ENCODE data around the gene WDR38. TPM values are rescaled to one million over a fixed set of nuclear protein-coding genes. Genes with fewer than 3 reads are reported as not detected.

Gene WDR38
- total RNA-seq, 1 experiment from 2014 or later: not detected

- DNase-seq (ENCODE audit: low read depth, low spot score) (no peak), ATAC-seq (no peak; the same call in 1 of the 2 replicates)
- peaks cover 26% of the 10 kb centered on the region for H3K4me1 ChIP-seq (ENCODE audit: control insufficient read depth, insufficient read depth, low read length)
- peaks cover 13% of the 10 kb centered on the region for H3K36me3 ChIP-seq (ENCODE audit: control insufficient read depth, insufficient read depth, low read length)
- intact Hi-C loops (cut with micrococcal nuclease; ENCODE audit: unreplicated experiment): no loop called here
- no peaks in the 10 kb centered on the region for H3K27me3 ChIP-seq (ENCODE audit: control insufficient read depth, insufficient read depth, low read length)
- no TSS peak for BruUV-seq (replicated peaks)
- TF ChIP-seq SIN3A (IDR thresholded peaks at IDR 0.05; ENCODE audit: borderline replicate concordance, insufficient read depth, low read depth, low read length): no peak
- no peak for TF ChIP-seq POLR2AphosphoS5 (IDR thresholded peaks at IDR 0.05; ENCODE audit: low read depth, low read length)
- TF ChIP-seq CTCF (IDR thresholded peaks at IDR 0.05): no peak
- TF ChIP-seq REST (IDR thresholded peaks at IDR 0.05; ENCODE audit: insufficient read depth in 1 of 2, low read depth in 2 of 2, low read length in 1 of 2): no peak
- no peak for TF ChIP-seq TCF7L2 (IDR thresholded peaks at IDR 0.05; ENCODE audit: low read depth, low read length)
- ChIA-PET CTCF (no interaction called here), POLR2A (interaction anchor here (0.6 kb wide), 2 partner anchors 24 to 27 kb away, joined by 5 read pairs; no protein-coding TSS in a partner anchor)
- H3K27ac ChIP-seq (ENCODE audit: low read length): peak overlapping the region; percentile 90
- no peaks in the 10 kb centered on the region for H3K9me3 ChIP-seq (ENCODE audit: control insufficient read depth, insufficient read depth, low read depth, low read length)
- peak overlapping the region; percentile 89 to 90 for H3K4me3 ChIP-seq (ENCODE audit: low read depth in 2 of 2, low read length in 2 of 2)
- in situ Hi-C loops (cut with HindIII; ENCODE audit: low pct_unique_long_range_greater_than_20kb, low sequenced_read_pairs): no loop called here
Measured at GRCh38 chr9:124869466-124869985, 16.3 kb downstream of the WDR38 start.

GRCh38 chr9:124869986-124870560 lies 16.8 kb downstream of the WDR38 start:
- TF ChIP-seq REST (IDR thresholded peaks at IDR 0.05; ENCODE audit: insufficient read depth in 1 of 2, low read depth in 2 of 2, low read length in 1 of 2): no peak
- no peak for TF ChIP-seq SIN3A (IDR thresholded peaks at IDR 0.05; ENCODE audit: borderline replicate concordance, insufficient read depth, low read depth, low read length)
- TF ChIP-seq TCF7L2 (IDR thresholded peaks at IDR 0.05; ENCODE audit: low read depth, low read length): no peak
- TF ChIP-seq POLR2AphosphoS5 (IDR thresholded peaks at IDR 0.05; ENCODE audit: low read depth, low read length): no peak
- no peak for TF ChIP-seq CTCF (IDR thresholded peaks at IDR 0.05)
- H3K36me3 ChIP-seq (ENCODE audit: control insufficient read depth, insufficient read depth, low read length): peaks cover 13% of the 10 kb centered on the region
- no TSS peak for BruUV-seq (replicated peaks)
- H3K9me3 ChIP-seq (ENCODE audit: control insufficient read depth, insufficient read depth, low read depth, low read length): no peaks in the 10 kb centered on the region
- ChIA-PET CTCF (no interaction called here), POLR2A (interaction anchor here (0.6 kb wide), 1 partner anchor 27 kb away, joined by 5 read pairs; no protein-coding TSS in a partner anchor)
- peak overlapping the region; percentile 89 to 90 for H3K4me3 ChIP-seq (ENCODE audit: low read depth in 2 of 2, low read length in 2 of 2)
- H3K27ac ChIP-seq (ENCODE audit: low read length): peak overlapping the region; percentile 90
- no peaks in the 10 kb centered on the region for H3K27me3 ChIP-seq (ENCODE audit: control insufficient read depth, insufficient read depth, low read length)
- no peak for DNase-seq (ENCODE audit: low read depth, low spot score)
- in situ Hi-C loops (cut with HindIII; ENCODE audit: low pct_unique_long_range_greater_than_20kb, low sequenced_read_pairs): no loop called here
- intact Hi-C loops (cut with micrococcal nuclease; ENCODE audit: unreplicated experiment): no loop called here
- peaks cover 26% of the 10 kb centered on the region for H3K4me1 ChIP-seq (ENCODE audit: control insufficient read depth, insufficient read depth, low read length)
- no peak for ATAC-seq

Measured in Panc1 (cell line).